Vagina (tissue), 2 donors: ENCODE results near the gene SNORC. TPM values are rescaled to one million over a fixed set of nuclear protein-coding genes. Genes with fewer than 3 reads are reported as not detected.
"Not testable (repeated sequence)": the region's sequence is repeated elsewhere in the genome, so short reads cannot be mapped to it uniquely, and the experiment has no call there.

Experiments
- DNase-seq, 2 donors: peaks; one replicate each; pipeline ENCODE4 v3.0.0-alpha.2; 2017; ENCODE audit errors: extremely low spot score in 2 of 2
- H3K27ac ChIP-seq: fragments of 200-600 bp; sonication (generic); one replicate; pipeline ENCODE4 v1.5.1; 2019
- H3K27me3 ChIP-seq: fragments of 200-600 bp; sonication (generic); one replicate; pipeline ENCODE4 v1.5.1; 2019
- H3K36me3 ChIP-seq, 2 donors: fragments of 200-600 bp; sonication (generic); one replicate each; pipeline ENCODE4 v1.5.1; 2017 to 2019
- H3K4me1 ChIP-seq: fragments of 200-600 bp; sonication (generic); one replicate; pipeline ENCODE4 v1.5.1; 2019
- H3K4me3 ChIP-seq, 2 donors: fragments of 200-600 bp; sonication (generic); 1 replicate in 1 of 2; 2 replicates in 1 of 2; pipeline ENCODE4 v1.5.1; 2016 to 2019
- H3K9me3 ChIP-seq: fragments of 200-600 bp; sonication (generic); one replicate; pipeline ENCODE4 v1.5.1; 2019
- POLR2A ChIP-seq, 2 donors: fragments of 450-650 bp; IDR thresholded peaks; one replicate each; pipeline ENCODE4 v1.6.1; 2017; ENCODE audit warnings: antibody characterized with exemption in 2 of 2, mild to moderate bottlenecking in 2 of 2, moderate library complexity in 2 of 2
- POLR2AphosphoS5 ChIP-seq, 2 donors: sonication (generic); formaldehyde crosslinking; IDR thresholded peaks; one replicate each; pipeline ENCODE4 v1.9.0; 2017; ENCODE audit warnings: antibody characterized with exemption in 2 of 2, mild to moderate bottlenecking in 2 of 2, low read depth in 1 of 2; ENCODE audit not compliant: insufficient read depth in 1 of 2
- intact Hi-C: fragments of 100-400 bp; cut with DNase I; formaldehyde crosslinking; loops from one replicate; pipeline ENCODE4 v1.15.1; 2023
- total RNA-seq: library from RNA; depleted of rRNA; stranded (reverse); fragments of >200 nt; gene quantifications from one replicate; pipeline ENCODE4 v1.2.3, GENCODE V29; 2016
- TF ChIP-seq, protein P1 (sequence below), 3 experiments: fragments of 450-650 bp in 2 of 3; fragments of 200-600 bp in 1 of 3; sonication (generic) in 1 of 3; IDR thresholded peaks; one replicate each; pipeline ENCODE4 v1.5.1; 2017 to 2019; ENCODE audit warnings: antibody characterized with exemption in 3 of 3, mild to moderate bottlenecking in 2 of 3, moderate library complexity in 2 of 3

The SNORC gene
- total RNA-seq, 1 donor from 2014 or later = not detected

DNA sequence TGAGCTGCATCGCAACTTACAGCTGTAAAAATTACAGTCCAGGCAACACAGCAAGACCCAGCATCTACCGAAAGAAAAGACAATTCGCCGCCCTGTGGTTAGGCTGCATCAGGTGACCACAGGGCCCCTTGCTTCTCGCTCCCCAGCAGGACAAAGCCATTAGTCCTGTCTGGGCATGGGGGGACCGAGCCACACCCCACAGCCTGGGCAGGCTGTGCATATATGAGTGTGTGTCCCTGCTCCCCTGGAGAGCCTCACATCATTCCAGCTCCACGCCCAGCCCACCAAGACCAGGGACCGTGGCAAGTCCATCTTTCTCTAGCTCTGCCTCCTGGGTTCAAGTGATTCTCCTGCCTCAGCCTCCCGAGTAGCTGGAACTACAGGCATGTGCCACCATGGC lies 33.9 kb downstream of the SNORC start:
- intact Hi-C loops = no loop called here
- no peaks in the 10 kb centered on the region for H3K36me3 ChIP-seq

DNA sequence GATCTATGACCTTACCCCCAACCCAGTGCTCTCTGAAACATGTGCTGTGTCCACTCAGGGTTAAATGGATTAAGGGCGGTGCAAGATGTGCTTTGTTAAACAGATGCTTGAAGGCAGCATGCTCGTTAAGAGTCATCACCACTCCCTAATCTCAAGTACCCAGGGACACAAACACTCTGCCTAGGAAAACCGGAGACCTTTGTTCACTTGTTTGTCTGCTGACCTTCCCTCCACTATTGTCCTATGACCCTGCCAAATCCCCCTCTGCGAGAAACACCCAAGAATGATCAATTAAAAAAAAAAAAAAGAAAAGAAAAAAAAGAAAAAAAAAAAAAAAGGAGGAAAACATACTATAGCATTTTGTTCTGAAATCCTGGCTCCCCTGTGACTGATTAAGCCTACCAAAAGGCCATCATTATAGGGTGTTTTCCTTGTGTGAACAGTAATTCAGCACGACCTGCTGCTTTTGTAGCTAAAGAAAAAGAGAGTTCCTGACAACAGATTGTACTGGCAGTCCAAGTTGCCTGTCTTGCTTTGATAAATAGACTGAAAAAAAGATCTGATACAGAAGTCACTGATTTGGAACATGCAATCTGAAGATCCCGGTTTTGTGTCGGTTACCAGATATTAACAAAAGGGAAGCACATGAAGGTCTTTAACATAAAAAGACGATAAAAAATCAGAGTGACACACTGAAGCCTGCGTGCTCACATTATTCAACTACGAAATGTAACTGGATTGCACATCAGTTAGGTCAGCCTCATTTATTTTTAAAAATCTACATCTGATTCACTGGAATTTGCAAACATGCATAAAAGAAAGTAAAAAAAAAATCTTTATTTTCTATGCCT lies 37.0 kb downstream of the SNORC start:
- DNase-seq, H3K27me3 ChIP-seq, intact Hi-C loops, H3K36me3 ChIP-seq, H3K9me3 ChIP-seq, H3K4me3 ChIP-seq, H3K27ac ChIP-seq, H3K4me1 ChIP-seq: not testable (repeated sequence)

More for the DNA sequence above, 33.9 kb downstream of the SNORC start:
- no peaks in the 10 kb centered on the region for H3K9me3 ChIP-seq
- TF ChIP-seq, protein P1, sequence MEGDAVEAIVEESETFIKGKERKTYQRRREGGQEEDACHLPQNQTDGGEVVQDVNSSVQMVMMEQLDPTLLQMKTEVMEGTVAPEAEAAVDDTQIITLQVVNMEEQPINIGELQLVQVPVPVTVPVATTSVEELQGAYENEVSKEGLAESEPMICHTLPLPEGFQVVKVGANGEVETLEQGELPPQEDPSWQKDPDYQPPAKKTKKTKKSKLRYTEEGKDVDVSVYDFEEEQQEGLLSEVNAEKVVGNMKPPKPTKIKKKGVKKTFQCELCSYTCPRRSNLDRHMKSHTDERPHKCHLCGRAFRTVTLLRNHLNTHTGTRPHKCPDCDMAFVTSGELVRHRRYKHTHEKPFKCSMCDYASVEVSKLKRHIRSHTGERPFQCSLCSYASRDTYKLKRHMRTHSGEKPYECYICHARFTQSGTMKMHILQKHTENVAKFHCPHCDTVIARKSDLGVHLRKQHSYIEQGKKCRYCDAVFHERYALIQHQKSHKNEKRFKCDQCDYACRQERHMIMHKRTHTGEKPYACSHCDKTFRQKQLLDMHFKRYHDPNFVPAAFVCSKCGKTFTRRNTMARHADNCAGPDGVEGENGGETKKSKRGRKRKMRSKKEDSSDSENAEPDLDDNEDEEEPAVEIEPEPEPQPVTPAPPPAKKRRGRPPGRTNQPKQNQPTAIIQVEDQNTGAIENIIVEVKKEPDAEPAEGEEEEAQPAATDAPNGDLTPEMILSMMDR (IDR thresholded peaks at IDR 0.05) = no peak
- TF ChIP-seq POLR2A (IDR thresholded peaks at IDR 0.05) (no peak), POLR2AphosphoS5 (IDR thresholded peaks at IDR 0.05; ENCODE audit: insufficient read depth in 1 of 2, low read depth in 1 of 2) (no peak)
- H3K27ac ChIP-seq = no peak overlapping the region
- H3K27me3 ChIP-seq = no peaks in the 10 kb centered on the region
- H3K4me3 ChIP-seq = no peak overlapping the region
- no peak for DNase-seq
- no peaks in the 10 kb centered on the region for H3K4me1 ChIP-seq

DNA sequence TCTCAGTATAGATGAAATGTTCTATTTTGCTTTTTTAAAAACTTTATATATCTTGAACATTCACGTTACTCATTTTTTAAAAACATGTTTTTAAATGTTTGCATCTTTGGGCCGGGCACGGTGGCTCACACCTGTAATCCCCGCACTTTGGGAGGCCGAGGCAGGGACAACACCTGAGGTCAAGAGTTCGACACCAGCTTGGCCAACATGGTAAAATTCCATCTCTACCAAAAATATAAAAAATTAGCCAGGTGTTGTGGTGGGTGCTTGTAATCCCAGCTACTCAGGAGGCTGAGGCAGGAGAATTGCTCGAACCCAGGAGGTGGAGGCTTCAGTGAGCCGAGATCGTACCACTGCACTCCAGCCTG lies 37.6 kb downstream of the SNORC start:
- H3K4me1 ChIP-seq, H3K9me3 ChIP-seq, DNase-seq, H3K36me3 ChIP-seq, H3K27me3 ChIP-seq, intact Hi-C loops, H3K4me3 ChIP-seq, H3K27ac ChIP-seq: not testable (repeated sequence)

DNA sequence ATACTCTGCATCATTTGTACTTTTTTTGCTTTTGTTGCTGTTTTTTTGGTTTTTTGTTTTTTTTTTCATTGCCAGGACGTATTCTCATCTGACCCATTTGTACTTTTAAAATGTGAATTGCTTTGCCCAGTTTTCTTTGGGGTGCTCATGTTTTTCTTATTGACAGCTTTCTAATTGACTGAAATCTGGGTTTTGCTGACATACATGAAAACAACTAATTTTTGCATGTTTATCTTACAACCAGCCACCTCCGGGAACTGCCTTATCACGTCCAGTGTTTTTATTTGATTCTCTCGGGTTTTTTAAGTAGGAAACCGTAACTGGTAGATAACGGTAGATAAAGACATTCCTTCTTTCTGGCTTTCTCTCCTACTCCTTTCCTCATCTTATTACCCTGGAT lies 38.6 kb downstream of the SNORC start:
- Histone ChIP-seq H3K27ac (no peak overlapping the region), H3K9me3 (no peaks in the 10 kb centered on the region), H3K4me1 (no peaks in the 10 kb centered on the region), H3K4me3 (no peak overlapping the region), H3K27me3 (no peaks in the 10 kb centered on the region), H3K36me3 (no peaks in the 10 kb centered on the region)
- no peak for DNase-seq
- intact Hi-C loops = no loop called here
- TF ChIP-seq POLR2AphosphoS5 (IDR thresholded peaks at IDR 0.05; ENCODE audit: insufficient read depth in 1 of 2, low read depth in 1 of 2) (no peak), POLR2A (IDR thresholded peaks at IDR 0.05) (no peak)
- TF ChIP-seq, protein P1 (IDR thresholded peaks at IDR 0.05) = no peak

DNA sequence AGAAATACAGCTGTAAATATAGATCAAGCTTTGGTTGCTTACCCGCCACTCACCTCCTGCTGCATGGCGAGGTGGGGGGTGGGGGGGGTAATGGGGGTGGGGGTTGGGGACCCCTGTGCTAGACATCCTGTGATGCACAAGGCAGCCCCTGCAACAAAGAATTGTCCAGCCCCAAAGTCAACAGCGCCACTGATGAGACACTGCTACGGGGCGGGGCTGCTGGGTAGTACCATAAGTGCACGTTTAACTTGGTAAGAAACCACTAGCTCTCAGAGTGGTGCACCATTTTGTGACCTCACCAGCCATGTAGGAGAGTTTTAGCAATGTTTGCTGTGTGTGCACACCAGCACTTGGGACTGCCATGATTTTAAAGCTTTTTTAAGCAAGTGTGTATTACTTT lies 40.3 kb downstream of the SNORC start:
- intact Hi-C loops = no loop called here
- Histone ChIP-seq H3K9me3 (no peaks in the 10 kb centered on the region), H3K4me1 (no peaks in the 10 kb centered on the region), H3K27me3 (no peaks in the 10 kb centered on the region), H3K4me3 (no peak overlapping the region), H3K36me3 (no peaks in the 10 kb centered on the region), H3K27ac (no peak overlapping the region)
- no peak for TF ChIP-seq POLR2AphosphoS5 (IDR thresholded peaks at IDR 0.05; ENCODE audit: insufficient read depth in 1 of 2, low read depth in 1 of 2)
- TF ChIP-seq, protein P1 (IDR thresholded peaks at IDR 0.05) = no peak
- DNase-seq = no peak

DNA sequence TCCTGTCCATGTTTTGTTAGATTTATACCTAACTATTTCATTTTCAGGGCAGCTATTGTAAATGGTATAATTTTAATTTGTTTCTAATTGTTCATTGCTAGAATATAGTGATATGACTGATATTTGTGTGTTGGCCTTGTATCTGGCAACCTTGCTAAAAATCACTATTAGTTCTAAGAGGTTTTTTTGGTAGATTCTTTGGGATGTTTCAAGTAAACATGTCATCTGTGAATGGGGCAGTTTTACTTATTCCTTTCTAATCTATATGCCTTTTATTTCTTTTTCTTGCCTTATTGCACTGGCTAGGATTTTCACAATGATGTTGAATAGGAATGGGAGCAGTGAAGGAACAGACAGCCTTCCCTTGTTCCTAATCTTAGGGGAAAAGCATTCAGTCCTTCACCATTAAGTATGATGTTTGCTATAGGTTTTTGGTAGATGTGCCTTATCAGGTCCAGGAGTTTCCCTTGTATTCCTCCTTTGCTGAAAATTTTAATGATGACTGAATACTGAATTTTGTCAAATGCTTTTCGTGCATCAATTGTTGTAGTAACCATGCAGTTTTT lies 41.7 kb downstream of the SNORC start:
- intact Hi-C loops = no loop called here
- no peaks in the 10 kb centered on the region for H3K27me3 ChIP-seq
- TF ChIP-seq, protein P1 (IDR thresholded peaks at IDR 0.05) = no peak
- TF ChIP-seq POLR2AphosphoS5 (IDR thresholded peaks at IDR 0.05; ENCODE audit: insufficient read depth in 1 of 2, low read depth in 1 of 2) (no peak), POLR2A (IDR thresholded peaks at IDR 0.05) (no peak)
- no peak overlapping the region for H3K4me3 ChIP-seq
- no peak overlapping the region for H3K27ac ChIP-seq
- no peaks in the 10 kb centered on the region for H3K36me3 ChIP-seq
- no peaks in the 10 kb centered on the region for H3K9me3 ChIP-seq
- H3K4me1 ChIP-seq = no peaks in the 10 kb centered on the region
- DNase-seq = no peak
